Progenitor cell of endocrine pancreas (in vitro differentiated cells): ENCODE data around the gene TBL1XR1. TPM values are rescaled to one million over a fixed set of nuclear protein-coding genes. Genes with fewer than 3 reads are reported as not detected.

Experiments
- DNase-seq: peaks from one replicate; pipeline ENCODE4 v3.0.0; 2021; ENCODE audit warnings: low spot score; ENCODE audit not compliant: unreplicated experiment
- H3K27ac Mint-ChIP-seq: 2 replicates; pipeline ENCODE4 v1.8.0; 2021; ENCODE audit warnings: mild to moderate bottlenecking, moderate library complexity, mixed read lengths
- H3K27me3 Mint-ChIP-seq: 2 replicates; pipeline ENCODE4 v1.8.0; 2021; ENCODE audit warnings: mixed read lengths
- H3K36me3 Mint-ChIP-seq: 2 replicates; pipeline ENCODE4 v1.8.0; 2022; ENCODE audit warnings: mixed read lengths; ENCODE audit not compliant: insufficient read depth
- H3K4me1 Mint-ChIP-seq: 2 replicates; pipeline ENCODE4 v1.8.0; 2021; ENCODE audit warnings: low read depth, mixed read lengths
- H3K4me3 Mint-ChIP-seq: 2 replicates; pipeline ENCODE4 v1.8.0; 2021; ENCODE audit warnings: low read depth, mild to moderate bottlenecking, moderate library complexity, mixed read lengths
- H3K9me3 Mint-ChIP-seq: 2 replicates; pipeline ENCODE4 v1.8.0; 2021; ENCODE audit warnings: low read depth, mixed read lengths
- total RNA-seq: library from RNA; stranded (reverse); gene quantifications from 2 replicates; pipeline ENCODE4 v1.2.1, GENCODE V29; 2021
- TF ChIP-seq, protein P1 (sequence below): fragments of 200-600 bp; sonication (generic); IDR thresholded peaks from one replicate; pipeline ENCODE4 v1.5.0; 2021; ENCODE audit warnings: antibody characterized with exemption, mild to moderate bottlenecking; ENCODE audit not compliant: unreplicated experiment

Gene TBL1XR1
- total RNA-seq, 1 donor from 2014 or later: 207 TPM

DNA sequence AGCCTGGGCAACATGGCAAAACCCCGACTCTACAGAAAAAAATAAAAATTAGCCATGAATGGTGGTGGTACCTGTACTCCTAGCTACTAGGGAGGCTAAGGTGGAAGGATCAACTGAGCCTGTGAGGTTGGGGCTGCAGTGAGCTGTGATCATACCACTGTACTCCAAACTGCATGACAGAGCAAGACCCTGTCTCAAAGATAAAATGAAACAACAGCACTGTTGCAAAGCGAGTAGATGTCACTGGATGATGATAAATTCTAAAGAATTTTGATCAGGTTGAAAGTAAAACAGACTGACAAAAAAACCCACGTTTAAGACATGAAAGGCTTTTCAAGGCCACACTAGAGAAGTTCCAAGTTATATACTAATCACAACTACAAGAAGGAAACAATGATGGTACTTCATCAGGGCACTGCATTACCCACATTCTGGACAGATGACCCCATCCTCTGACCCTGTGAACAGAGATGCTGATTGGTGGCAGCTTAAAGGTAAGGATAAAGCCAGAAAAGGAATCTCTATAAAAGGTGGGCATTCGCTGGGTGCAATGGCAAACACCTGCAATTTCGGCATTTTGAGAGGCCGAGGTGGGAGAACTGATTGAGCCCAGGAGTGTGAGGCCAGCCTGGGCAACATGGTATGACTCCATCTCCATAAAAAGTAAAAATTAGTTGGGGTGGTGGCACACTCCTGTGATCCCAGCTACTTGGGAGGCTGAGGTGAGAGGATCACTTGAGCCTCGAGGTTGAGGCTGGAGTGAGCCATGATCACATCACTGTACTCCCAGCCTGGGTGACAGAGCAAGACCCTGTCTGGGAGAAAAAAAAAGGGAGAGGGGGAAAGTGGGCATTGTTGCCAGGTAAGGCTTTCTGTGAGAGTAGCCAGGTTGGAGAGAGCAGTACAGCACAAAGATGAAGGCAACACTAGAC lies 59.2 kb downstream of the TBL1XR1 start:
- Mint-ChIP-seq H3K9me3 (peaks cover 3% of the 10 kb centered on the region), H3K36me3 (peaks cover 14% of the 10 kb centered on the region), H3K27ac (peak overlapping the region; percentile 54), H3K4me1 (peaks cover 12% of the 10 kb centered on the region), H3K4me3 (no peak overlapping the region), H3K27me3 (no peaks in the 10 kb centered on the region)
- TF ChIP-seq, protein P1, sequence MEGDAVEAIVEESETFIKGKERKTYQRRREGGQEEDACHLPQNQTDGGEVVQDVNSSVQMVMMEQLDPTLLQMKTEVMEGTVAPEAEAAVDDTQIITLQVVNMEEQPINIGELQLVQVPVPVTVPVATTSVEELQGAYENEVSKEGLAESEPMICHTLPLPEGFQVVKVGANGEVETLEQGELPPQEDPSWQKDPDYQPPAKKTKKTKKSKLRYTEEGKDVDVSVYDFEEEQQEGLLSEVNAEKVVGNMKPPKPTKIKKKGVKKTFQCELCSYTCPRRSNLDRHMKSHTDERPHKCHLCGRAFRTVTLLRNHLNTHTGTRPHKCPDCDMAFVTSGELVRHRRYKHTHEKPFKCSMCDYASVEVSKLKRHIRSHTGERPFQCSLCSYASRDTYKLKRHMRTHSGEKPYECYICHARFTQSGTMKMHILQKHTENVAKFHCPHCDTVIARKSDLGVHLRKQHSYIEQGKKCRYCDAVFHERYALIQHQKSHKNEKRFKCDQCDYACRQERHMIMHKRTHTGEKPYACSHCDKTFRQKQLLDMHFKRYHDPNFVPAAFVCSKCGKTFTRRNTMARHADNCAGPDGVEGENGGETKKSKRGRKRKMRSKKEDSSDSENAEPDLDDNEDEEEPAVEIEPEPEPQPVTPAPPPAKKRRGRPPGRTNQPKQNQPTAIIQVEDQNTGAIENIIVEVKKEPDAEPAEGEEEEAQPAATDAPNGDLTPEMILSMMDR: no peak
- no peak for DNase-seq

DNA sequence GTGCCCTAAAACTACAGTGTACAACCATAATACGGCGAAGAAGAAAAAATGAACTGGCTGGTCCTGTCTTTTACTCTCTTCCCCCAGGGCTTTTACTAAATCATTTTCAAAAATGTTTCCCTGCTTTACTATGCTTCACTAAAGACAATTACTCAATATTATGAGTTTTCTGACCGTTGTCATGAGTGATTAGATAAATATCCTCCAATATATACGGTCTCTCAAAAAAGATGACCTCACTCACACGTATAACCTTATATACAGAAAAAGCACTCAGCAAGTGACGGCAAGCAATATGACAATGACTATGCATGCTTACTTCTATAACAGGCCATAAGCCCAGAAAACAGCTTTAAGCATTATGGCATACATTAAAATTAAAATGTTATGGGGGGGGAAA lies 60.5 kb downstream of the TBL1XR1 start:
- Mint-ChIP-seq H3K4me3 (no peak overlapping the region), H3K27ac (no peak overlapping the region), H3K27me3 (no peaks in the 10 kb centered on the region), H3K36me3 (peaks cover 15% of the 10 kb centered on the region), H3K9me3 (no peaks in the 10 kb centered on the region), H3K4me1 (peaks cover 15% of the 10 kb centered on the region)
- no peak for DNase-seq
- TF ChIP-seq, protein P1: no peak

DNA sequence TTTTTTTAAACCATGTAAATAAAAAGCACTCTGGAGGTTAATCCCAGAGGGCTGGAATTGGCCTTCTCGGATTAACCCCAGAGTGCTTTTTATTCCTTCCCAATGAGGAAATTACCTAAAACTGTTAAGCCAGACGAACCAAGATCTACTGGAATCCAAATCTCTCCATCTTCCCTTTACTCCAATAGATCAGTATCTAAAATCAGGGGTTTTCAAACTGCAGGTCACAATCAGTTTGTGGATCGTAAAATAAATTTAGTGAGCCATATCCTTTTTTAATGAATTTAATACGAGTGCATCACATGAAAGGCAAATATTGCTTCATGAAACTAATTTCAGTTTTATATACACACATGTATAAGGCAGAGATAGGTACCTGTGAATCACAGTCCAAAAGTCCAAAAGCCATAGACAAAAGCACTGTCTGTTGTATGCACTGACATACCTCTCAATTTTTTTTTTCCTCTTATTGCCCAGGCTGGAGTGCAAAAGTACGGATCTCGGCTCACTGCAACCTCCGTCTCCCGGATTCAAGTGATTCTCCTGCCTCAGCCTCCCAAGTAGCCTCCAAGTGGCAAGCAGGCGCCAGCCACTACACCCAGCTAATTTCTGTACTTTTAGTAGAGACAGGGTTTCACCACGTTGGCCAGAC lies 61.3 kb downstream of the TBL1XR1 start:
- TF ChIP-seq, protein P1: no peak
- no peak overlapping the region for H3K27ac Mint-ChIP-seq
- H3K36me3 Mint-ChIP-seq: peaks cover 15% of the 10 kb centered on the region
- H3K9me3 Mint-ChIP-seq: no peaks in the 10 kb centered on the region
- H3K4me1 Mint-ChIP-seq: peaks cover 14% of the 10 kb centered on the region
- no peaks in the 10 kb centered on the region for H3K27me3 Mint-ChIP-seq
- no peak for DNase-seq
- no peak overlapping the region for H3K4me3 Mint-ChIP-seq

DNA sequence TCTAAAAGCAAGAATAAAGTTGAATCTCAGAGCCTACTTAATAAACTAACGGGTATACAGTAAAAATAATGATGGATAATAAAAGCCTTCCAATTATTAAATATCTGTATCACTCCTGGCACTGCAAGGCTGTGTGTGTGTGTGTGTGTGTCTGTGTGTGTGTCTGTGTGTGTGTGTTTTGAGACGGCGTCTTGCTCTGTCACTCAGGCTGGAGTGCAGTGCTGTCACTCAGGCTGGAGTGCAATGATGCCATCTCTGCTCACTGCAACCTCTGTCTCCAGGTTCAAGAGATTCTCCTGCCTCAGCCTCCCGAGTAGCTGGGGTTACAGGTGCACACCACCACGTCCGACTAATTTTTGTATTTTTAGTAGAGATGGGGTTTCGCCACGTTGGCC lies 62.5 kb downstream of the TBL1XR1 start:
- DNase-seq: no peak
- no peak overlapping the region for H3K4me3 Mint-ChIP-seq
- H3K4me1 Mint-ChIP-seq: peaks cover 14% of the 10 kb centered on the region
- TF ChIP-seq, protein P1: no peak
- peaks cover 15% of the 10 kb centered on the region for H3K36me3 Mint-ChIP-seq
- H3K27me3 Mint-ChIP-seq: no peaks in the 10 kb centered on the region
- H3K27ac Mint-ChIP-seq: no peak overlapping the region
- H3K9me3 Mint-ChIP-seq: no peaks in the 10 kb centered on the region
